Mesenchymal stem cell (in vitro differentiated cells and primary cell): ENCODE measurements around the gene PREB.

Experiments used
- DNase-seq: peaks from one replicate; pipeline ENCODE4 v3.0.0-alpha.2; 2013
- H2AFZ ChIP-seq: one replicate; pipeline ENCODE4 v1.6.1; 2013; ENCODE audit warnings: low read depth, mild to moderate bottlenecking, control low read depth, inconsistent platforms, low read length, moderate library complexity
- H2AK5ac ChIP-seq: 2 replicates; pipeline ENCODE4 v1.6.1; 2013; ENCODE audit warnings: low read length, moderate library complexity, mild to moderate bottlenecking, inconsistent platforms; ENCODE audit not compliant: severe bottlenecking
- H2BK120ac ChIP-seq: one replicate; pipeline ENCODE4 v1.6.1; 2013; ENCODE audit warnings: low read depth, mild to moderate bottlenecking, inconsistent platforms, low read length, moderate library complexity
- H2BK12ac ChIP-seq, 2 experiments: one replicate each; pipeline ENCODE4 v1.6.1; 2013; ENCODE audit warnings: inconsistent platforms in 2 of 2, low read length in 2 of 2, mild to moderate bottlenecking in 2 of 2, moderate library complexity in 2 of 2, control low read depth in 1 of 2
- H2BK15ac ChIP-seq: one replicate; pipeline ENCODE4 v1.6.1; 2013; ENCODE audit warnings: mild to moderate bottlenecking, low read depth, inconsistent platforms; ENCODE audit not compliant: poor library complexity, severe bottlenecking
- H2BK5ac ChIP-seq: 2 replicates; pipeline ENCODE4 v1.6.1; 2013; ENCODE audit warnings: low read depth, mild to moderate bottlenecking, low read length, control low read depth, inconsistent platforms; ENCODE audit not compliant: poor library complexity, severe bottlenecking
- H3K14ac ChIP-seq, 2 experiments: one replicate each; pipeline ENCODE4 v1.6.1; 2013; ENCODE audit warnings: inconsistent platforms in 2 of 2, low read length in 2 of 2, control low read depth in 1 of 2, mild to moderate bottlenecking in 1 of 2, moderate library complexity in 1 of 2
- H3K18ac ChIP-seq, 2 experiments: one replicate each; pipeline ENCODE4 v1.6.1; 2013; ENCODE audit warnings: inconsistent platforms in 2 of 2, low read length in 2 of 2, control low read depth in 1 of 2, low read depth in 1 of 2, mild to moderate bottlenecking in 1 of 2
- H3K23ac ChIP-seq, 2 experiments: one replicate each; pipeline ENCODE4 v1.6.1; 2013; ENCODE audit warnings: inconsistent platforms in 2 of 2, low read length in 2 of 2, mild to moderate bottlenecking in 2 of 2, moderate library complexity in 2 of 2, control low read depth in 1 of 2
- H3K27ac ChIP-seq: 2 replicates; pipeline ENCODE4 v1.5.1; 2013; ENCODE audit warnings: mild to moderate bottlenecking, moderate library complexity, low read length, control low read depth, inconsistent platforms; ENCODE audit not compliant: poor library complexity, severe bottlenecking
- H3K27me3 ChIP-seq, 2 experiments: 2 replicates each; pipeline versions ENCODE4 v1.6.1 to v1.7.0; 2013; ENCODE audit warnings: low read length in 2 of 2, mild to moderate bottlenecking in 2 of 2, moderate library complexity in 2 of 2, control low read depth in 1 of 2, inconsistent platforms in 1 of 2; ENCODE audit not compliant: control insufficient read depth in 1 of 2, insufficient read depth in 1 of 2
- H3K36me3 ChIP-seq, 2 experiments: 2 replicates each; pipeline versions ENCODE4 v1.6.1 to v1.7.0; 2013; ENCODE audit warnings: low read length in 2 of 2, control low read depth in 1 of 2, inconsistent platforms in 1 of 2, low read depth in 1 of 2, mild to moderate bottlenecking in 1 of 2; ENCODE audit not compliant: insufficient read depth in 2 of 2, control insufficient read depth in 1 of 2
- H3K4ac ChIP-seq, 2 experiments: one replicate each; pipeline ENCODE4 v1.6.1; 2013; ENCODE audit warnings: inconsistent platforms in 2 of 2, low read length in 2 of 2, mild to moderate bottlenecking in 2 of 2, moderate library complexity in 2 of 2, control low read depth in 1 of 2, low read depth in 1 of 2
- H3K4me1 ChIP-seq: 2 replicates; pipeline ENCODE4 v1.6.1; 2013; ENCODE audit warnings: low read depth, low read length, control low read depth; ENCODE audit not compliant: control insufficient read depth, insufficient read depth
- H3K4me2 ChIP-seq: 2 replicates; pipeline ENCODE4 v1.6.1; 2013; ENCODE audit warnings: low read length, mild to moderate bottlenecking, inconsistent platforms; ENCODE audit not compliant: poor library complexity, severe bottlenecking
- H3K4me3 ChIP-seq, 2 experiments: 2 replicates each; pipeline versions ENCODE4 v1.5.1 to v1.7.0; 2013; ENCODE audit warnings: low read length in 2 of 2, mild to moderate bottlenecking in 2 of 2, control low read depth in 1 of 2, low read depth in 1 of 2; ENCODE audit not compliant: insufficient read depth in 1 of 2
- H3K79me1 ChIP-seq: replicated peaks from 2 replicates; pipeline ENCODE4 v1.6.1; 2013; ENCODE audit warnings: mild to moderate bottlenecking, control low read depth, low read length, inconsistent platforms; ENCODE audit not compliant: poor library complexity, severe bottlenecking
- H3K9ac ChIP-seq: 2 replicates; pipeline ENCODE4 v1.7.0; 2013; ENCODE audit warnings: mild to moderate bottlenecking, low read length, moderate library complexity
- H3K9me3 ChIP-seq: 2 replicates; pipeline ENCODE4 v1.7.0; 2013; ENCODE audit warnings: mild to moderate bottlenecking, low read length; ENCODE audit not compliant: control insufficient read depth
- H4K8ac ChIP-seq: one replicate; pipeline ENCODE4 v1.6.1; 2013; ENCODE audit warnings: inconsistent platforms, mild to moderate bottlenecking, low read length, moderate library complexity
- H4K91ac ChIP-seq: one replicate; pipeline ENCODE4 v1.6.1; 2013; ENCODE audit warnings: mild to moderate bottlenecking, low read length, inconsistent platforms
- WGBS: methylation state at CpG from one replicate; pipeline ENCODE4 v1.1.7; 2013; ENCODE audit warnings: mixed read lengths; 5-methylcytosine and 5-hydroxymethylcytosine counted together

Gene PREB

DNA sequence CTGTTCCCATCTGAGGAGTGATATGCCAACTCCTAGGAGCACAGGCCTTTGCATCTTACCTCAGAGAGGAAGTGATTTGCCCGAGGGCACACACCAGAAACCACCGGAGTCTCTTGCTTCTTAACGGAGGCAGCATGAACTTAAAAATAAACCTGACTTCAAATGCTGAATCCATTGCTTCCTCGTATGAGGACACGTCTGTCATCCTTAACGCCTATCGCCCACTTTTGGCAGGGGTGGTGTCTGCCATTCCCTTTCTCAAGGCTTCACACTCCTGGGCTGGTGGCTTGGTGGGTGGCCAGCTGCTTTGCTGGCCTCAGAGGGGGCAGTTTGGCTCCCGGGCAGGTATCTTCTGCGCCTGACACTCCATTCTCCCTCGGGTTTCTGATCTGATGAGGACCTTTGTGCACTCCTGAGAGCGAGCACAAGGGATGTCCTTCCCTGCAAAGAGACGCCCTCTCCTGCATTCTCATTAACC is 1.1 kb upstream of the PREB start:
- H3K23ac ChIP-seq: no peak overlapping the region
- no peak overlapping the region for H3K4ac ChIP-seq
- H2BK120ac ChIP-seq: no peak overlapping the region
- H4K8ac ChIP-seq: no peak overlapping the region
- H3K4me1 ChIP-seq: peaks cover 17% of the 10 kb centered on the region
- H3K4me3 ChIP-seq: no peak overlapping the region
- H3K9ac ChIP-seq: no peak overlapping the region
- peaks cover 3 to 10% of the 10 kb centered on the region in 2 experiments for H3K27me3 ChIP-seq
- H3K36me3 ChIP-seq: peaks cover 27 to 29% of the 10 kb centered on the region in 2 experiments
- H3K18ac ChIP-seq: no peak overlapping the region
- no peak overlapping the region for H3K4me2 ChIP-seq
- peaks cover 20% of the 10 kb centered on the region for H3K79me1 ChIP-seq
- H2BK5ac ChIP-seq: no peak overlapping the region
- no peak overlapping the region for H3K14ac ChIP-seq
- no peak overlapping the region for H2AFZ ChIP-seq
- no peak overlapping the region for H2AK5ac ChIP-seq
- no peak overlapping the region for H4K91ac ChIP-seq
- H2BK12ac ChIP-seq: no peak overlapping the region
- no peak for DNase-seq
- H3K9me3 ChIP-seq: no peaks in the 10 kb centered on the region
- H3K27ac ChIP-seq: no peak overlapping the region
- H2BK15ac ChIP-seq: no peak overlapping the region
- 97% methylated on average over 12 of the region's 12 CpGs for WGBS

- no peaks in the 10 kb centered on the region for H3K9me3 ChIP-seq
- WGBS: 55% methylated on average over 32 of the region's 33 CpGs
- H3K4me3 ChIP-seq: peak overlapping the region in 1 of 2 experiments; percentile 93
- no peak overlapping the region for H2AK5ac ChIP-seq
- peak overlapping the region; percentile 21 for H4K8ac ChIP-seq
- no peak for DNase-seq
- H3K4me1 ChIP-seq: peaks cover 17% of the 10 kb centered on the region
- H3K4me2 ChIP-seq: peak overlapping the region; percentile 44
- no peak overlapping the region for H2BK5ac ChIP-seq
- no peak overlapping the region for H3K27ac ChIP-seq
- H3K23ac ChIP-seq: no peak overlapping the region
- H3K27me3 ChIP-seq: peaks cover 3 to 10% of the 10 kb centered on the region in 2 experiments
- peak overlapping the region; percentile 60 for H2AFZ ChIP-seq
- H3K9ac ChIP-seq: peak overlapping the region; percentile 60
- peak overlapping the region; percentile 62 for H2BK15ac ChIP-seq
- peak overlapping the region; percentile 19 for H4K91ac ChIP-seq
- no peak overlapping the region for H3K4ac ChIP-seq
- H2BK12ac ChIP-seq: no peak overlapping the region
- H3K79me1 ChIP-seq: peaks cover 23% of the 10 kb centered on the region
- H3K36me3 ChIP-seq: peaks cover 33 to 34% of the 10 kb centered on the region in 2 experiments
- no peak overlapping the region for H3K14ac ChIP-seq
- H3K18ac ChIP-seq: no peak overlapping the region
- no peak overlapping the region for H2BK120ac ChIP-seq
These were observed 493 bp upstream of the PREB start for GRCh38 chr2:27134781-27135477.

DNA sequence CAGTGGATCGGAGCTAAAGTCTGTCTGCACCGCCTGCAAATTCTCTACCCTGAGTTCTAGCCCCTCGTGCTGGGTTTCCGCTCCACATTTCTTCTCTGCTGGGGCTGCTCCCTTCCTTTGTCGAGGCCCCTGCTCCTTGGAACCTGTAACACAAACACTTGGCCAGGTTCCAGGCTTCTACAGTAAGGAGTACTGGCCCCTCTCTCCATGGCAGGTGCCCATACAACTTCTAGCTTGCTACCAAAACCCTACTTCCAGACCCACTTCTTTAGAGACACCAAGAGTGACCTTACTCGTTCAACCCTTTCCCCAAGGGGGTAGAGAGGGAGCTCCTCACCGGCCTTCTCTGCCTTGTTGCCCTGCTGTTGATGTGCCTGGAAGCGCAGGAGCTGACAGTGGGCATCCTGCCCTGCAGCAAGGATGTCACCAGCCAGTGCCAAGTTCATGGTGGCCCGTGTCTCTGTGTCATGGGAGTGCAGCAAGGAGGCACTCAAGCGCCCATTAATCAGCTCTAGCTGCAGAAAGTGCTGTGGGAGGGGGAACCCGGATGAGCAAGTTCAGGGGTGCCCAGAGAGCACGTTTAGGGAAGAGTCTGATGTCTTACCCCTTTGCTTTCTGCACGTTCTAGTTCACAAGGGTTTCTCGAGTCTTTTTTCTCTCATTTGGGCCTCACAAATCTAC is 1.1 kb downstream of the PREB start:
- Histone ChIP-seq H3K27ac (no peak overlapping the region), H4K8ac (no peak overlapping the region), H3K18ac (no peak overlapping the region), H2BK15ac (no peak overlapping the region), H3K14ac (peak overlapping the region in 1 of 2 experiments; percentile 44), H3K4ac (no peak overlapping the region), H2BK12ac (no peak overlapping the region), H3K9ac (peak overlapping the region; percentile 92), H2BK5ac (no peak overlapping the region), H4K91ac (no peak overlapping the region), H3K4me1 (peaks cover 17% of the 10 kb centered on the region), H2BK120ac (no peak overlapping the region), H3K36me3 (peaks cover 41% of the 10 kb centered on the region in 2 experiments), H3K9me3 (no peaks in the 10 kb centered on the region), H3K79me1 (peaks cover 23% of the 10 kb centered on the region), H3K27me3 (peaks cover 0 to 5% of the 10 kb centered on the region in 2 experiments), H2AK5ac (no peak overlapping the region), H3K23ac (no peak overlapping the region), H3K4me2 (peak overlapping the region; percentile 81), H3K4me3 (peak overlapping the region; percentile 12 to 93), H2AFZ (no peak overlapping the region)
- DNase-seq: no peak
- 69% methylated on average over 12 of the region's 14 CpGs for whole genome bisulfite sequencing

- WGBS: 92% methylated on average over 11 of the region's 11 CpGs
- no peak overlapping the region for H3K4ac ChIP-seq
- no peak overlapping the region for H2BK120ac ChIP-seq
- H2BK5ac ChIP-seq: no peak overlapping the region
- peak overlapping the region; percentile 2 for H3K9ac ChIP-seq
- DNase-seq: no peak
- H3K36me3 ChIP-seq: peaks cover 41 to 44% of the 10 kb centered on the region in 2 experiments
- peaks cover 17% of the 10 kb centered on the region for H3K4me1 ChIP-seq
- no peak overlapping the region for H2BK12ac ChIP-seq
- H3K23ac ChIP-seq: no peak overlapping the region
- H3K14ac ChIP-seq: no peak overlapping the region
- H4K91ac ChIP-seq: no peak overlapping the region
- no peak overlapping the region for H4K8ac ChIP-seq
- H2BK15ac ChIP-seq: no peak overlapping the region
- H2AFZ ChIP-seq: no peak overlapping the region
- no peak overlapping the region for H3K4me2 ChIP-seq
- peaks cover 23% of the 10 kb centered on the region for H3K79me1 ChIP-seq
- H3K4me3 ChIP-seq: no peak overlapping the region
- no peaks in the 10 kb centered on the region for H3K27me3 ChIP-seq
- no peak overlapping the region for H3K27ac ChIP-seq
- H3K18ac ChIP-seq: no peak overlapping the region
- no peak overlapping the region for H2AK5ac ChIP-seq
- H3K9me3 ChIP-seq: no peaks in the 10 kb centered on the region
These were observed 3.0 kb downstream of the PREB start for GRCh38 chr2:27131429-27131828.
